MV-4-11 (cell line): ENCODE measurements around the gene TMEM130.

Experiments used
- DNase-seq: peaks from one replicate; lab custom pipeline; 2025; lab: John Stamatoyannopoulos, UW

TMEM130 gene

GRCh38 chr7:98869597-98870120 lies at the start of gene TMEM130:
TMEM130 (minus strand) TSS chr7:98870014; CDS start chr7:98869861, 153 bp downstream.
- no peak for DNase-seq

- no peak for DNase-seq
Observed at GRCh38 chr7:98917331-98917730, 47.5 kb upstream of the TMEM130 start.

- no peak for DNase-seq
Observed at GRCh38 chr7:98913612-98914011, 43.8 kb upstream of the TMEM130 start.

- no peak for DNase-seq
Observed at GRCh38 chr7:98913026-98913425, 43.2 kb upstream of the TMEM130 start.

- DNase-seq, result no peak
Observed at GRCh38 chr7:98911916-98912315, 42.1 kb upstream of the TMEM130 start.

- DNase-seq, result no peak
Observed at GRCh38 chr7:98910427-98910826, 40.6 kb upstream of the TMEM130 start.

- DNase-seq, result no peak
Observed at GRCh38 chr7:98909487-98909886, 39.7 kb upstream of the TMEM130 start.

GRCh38 chr7:98908585-98908984 lies 38.8 kb upstream of the TMEM130 start:
- no peak for DNase-seq

- no peak for DNase-seq
Observed at GRCh38 chr7:98907570-98907969, 37.8 kb upstream of the TMEM130 start.

- DNase-seq, result no peak
Observed at GRCh38 chr7:98903246-98903645, 33.4 kb upstream of the TMEM130 start.

- no peak for DNase-seq
Observed at GRCh38 chr7:98902523-98902922, 32.7 kb upstream of the TMEM130 start.

- no peak for DNase-seq
Observed at GRCh38 chr7:98900815-98901214, 31.0 kb upstream of the TMEM130 start.

GRCh38 chr7:98899816-98900215 lies 30.0 kb upstream of the TMEM130 start:
- DNase-seq, result no peak

GRCh38 chr7:98892609-98893008 lies 22.8 kb upstream of the TMEM130 start:
- no peak for DNase-seq

- no peak for DNase-seq
Observed at GRCh38 chr7:98887038-98887437, 17.2 kb upstream of the TMEM130 start.

GRCh38 chr7:98884416-98884815 lies 14.6 kb upstream of the TMEM130 start:
- no peak for DNase-seq

- no peak for DNase-seq
Observed at GRCh38 chr7:98881561-98882315, 11.9 kb upstream of the TMEM130 start.

- DNase-seq, result no peak
Observed at GRCh38 chr7:98880485-98880884, 10.7 kb upstream of the TMEM130 start.

- no peak for DNase-seq
Observed at GRCh38 chr7:98879979-98880315, 10.1 kb upstream of the TMEM130 start.

GRCh38 chr7:98879198-98879978 lies 9.6 kb upstream of the TMEM130 start:
- no peak for DNase-seq

- peak; percentile 33 for DNase-seq
Observed at GRCh38 chr7:98878365-98879197, 8.8 kb upstream of the TMEM130 start, which contains the start of gene TRRAP. TRRAP (plus strand) TSS chr7:98878532; CDS start chr7:98881151, 2,619 bp downstream.

GRCh38 chr7:98877692-98878364 lies 8.0 kb upstream of the TMEM130 start:
- DNase-seq, result no peak
